HG02973 (cell line): ENCODE data around the gene CACNA2D1.

Experiments used
- ATAC-seq: cut with Tn5 transposase; IDR thresholded peaks from one replicate; pipeline ENCODE4 v1.9.1; 2021; ENCODE audit warnings: moderate library complexity; ENCODE audit not compliant: unreplicated experiment

Gene CACNA2D1

DNA sequence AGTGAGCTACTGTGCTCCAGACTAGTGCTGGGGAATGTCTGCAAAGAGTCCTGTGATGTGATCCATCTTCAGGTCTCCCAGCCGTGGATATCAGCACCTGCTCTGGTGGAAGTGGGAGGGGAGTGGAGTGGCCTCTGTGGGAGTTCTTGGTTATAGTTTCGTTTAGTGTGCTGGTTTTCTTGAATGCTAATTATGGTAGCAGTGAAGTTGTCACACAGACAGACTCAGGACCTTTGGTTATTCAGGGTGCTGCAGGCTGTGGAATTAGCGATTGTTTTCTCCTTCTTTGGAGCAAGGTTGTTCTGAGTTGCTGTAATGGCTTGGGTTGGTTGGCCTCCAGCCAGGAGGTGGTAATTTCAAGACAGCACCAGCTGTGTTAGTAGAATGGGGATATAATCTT is 541.0 kb downstream of the CACNA2D1 start:
- ATAC-seq = no peak
